SK-N-SH treated with all-trans-retinoic acid at 6 μM for 48 hours (cell line): Measurements from ENCODE around the gene NBEA.

Experiments used
- ARNTL ChIP-seq: fragments of 450-650 bp; formaldehyde crosslinking; IDR thresholded peaks from 2 replicates; pipeline ENCODE4 v1.5.0; 2020; ENCODE audit warnings: low read depth, mild to moderate bottlenecking, moderate library complexity, borderline replicate concordance
- CSDC2 ChIP-seq: fragments of 250-450 bp; sonication (Bioruptor Pico); IDR thresholded peaks from 2 replicates; pipeline ENCODE4 v1.5.0; 2020; ENCODE audit warnings: mild to moderate bottlenecking, moderate library complexity
- GLIS3 ChIP-seq: fragments of 250-450 bp; sonication (Bioruptor Pico); IDR thresholded peaks from 2 replicates; pipeline ENCODE4 v1.5.0; 2020; ENCODE audit warnings: mild to moderate bottlenecking, moderate library complexity
- TCF4 ChIP-seq: fragments of 250-450 bp; sonication (Bioruptor Pico); IDR thresholded peaks from 2 replicates; pipeline ENCODE4 v1.8.0; 2021; ENCODE audit warnings: mild to moderate bottlenecking, moderate library complexity, borderline replicate concordance
- TOX ChIP-seq: fragments of 250-450 bp; sonication (Bioruptor Pico); IDR thresholded peaks from 2 replicates; pipeline ENCODE4 v1.8.0; 2021; ENCODE audit warnings: mild to moderate bottlenecking, moderate library complexity, borderline replicate concordance
- ZC3H10 ChIP-seq: fragments of 250-450 bp; sonication (Bioruptor Pico); IDR thresholded peaks from 2 replicates; pipeline ENCODE4 v1.5.1; 2021; ENCODE audit warnings: mild to moderate bottlenecking, moderate library complexity
- ZFP3 ChIP-seq: fragments of 250-450 bp; sonication (Bioruptor Pico); IDR thresholded peaks from 2 replicates; pipeline ENCODE4 v1.5.0; 2020; ENCODE audit warnings: mild to moderate bottlenecking, moderate library complexity
- ZNF565 ChIP-seq: fragments of 450-650 bp; formaldehyde crosslinking; conservative IDR thresholded peaks from 2 replicates; pipeline ENCODE4 v1.5.0; 2020; ENCODE audit warnings: low read depth, mild to moderate bottlenecking, moderate library complexity
- TF ChIP-seq, protein P1 (sequence below): fragments of 250-450 bp; sonication (Bioruptor Pico); IDR thresholded peaks from 2 replicates; pipeline ENCODE4 v1.5.1; 2020; ENCODE audit warnings: low read depth, mild to moderate bottlenecking, moderate library complexity
- TF ChIP-seq, protein P2 (sequence below): fragments of 250-450 bp; sonication (Bioruptor Pico); IDR thresholded peaks from 2 replicates; pipeline ENCODE4 v1.5.0; 2020; ENCODE audit warnings: mild to moderate bottlenecking, moderate library complexity
- TF ChIP-seq, protein P3 (sequence below): fragments of 250-450 bp; sonication (Bioruptor Pico); IDR thresholded peaks from 2 replicates; pipeline ENCODE4 v1.8.0; 2020; ENCODE audit warnings: mild to moderate bottlenecking, moderate library complexity, borderline replicate concordance

DNA sequence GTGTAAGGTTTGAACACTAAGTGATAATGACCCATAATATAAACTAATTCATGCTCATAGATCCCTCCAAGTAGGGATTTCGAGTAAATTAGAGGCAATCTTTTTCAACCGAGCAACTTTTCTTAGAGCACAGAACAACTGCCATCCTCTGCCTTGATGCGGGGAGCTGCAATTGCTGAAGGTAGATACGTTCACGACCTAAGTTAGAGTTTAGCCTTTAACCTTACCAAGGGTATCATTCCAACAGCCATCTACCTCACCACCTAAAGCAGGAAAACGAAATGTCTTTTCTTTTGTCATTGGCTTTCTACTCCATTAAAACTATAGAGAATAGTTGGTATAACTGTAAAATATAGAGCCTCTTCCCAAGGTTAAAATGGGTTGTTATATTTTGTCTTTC is 42.2 kb upstream of the NBEA start:
- TF ChIP-seq, protein P1, sequence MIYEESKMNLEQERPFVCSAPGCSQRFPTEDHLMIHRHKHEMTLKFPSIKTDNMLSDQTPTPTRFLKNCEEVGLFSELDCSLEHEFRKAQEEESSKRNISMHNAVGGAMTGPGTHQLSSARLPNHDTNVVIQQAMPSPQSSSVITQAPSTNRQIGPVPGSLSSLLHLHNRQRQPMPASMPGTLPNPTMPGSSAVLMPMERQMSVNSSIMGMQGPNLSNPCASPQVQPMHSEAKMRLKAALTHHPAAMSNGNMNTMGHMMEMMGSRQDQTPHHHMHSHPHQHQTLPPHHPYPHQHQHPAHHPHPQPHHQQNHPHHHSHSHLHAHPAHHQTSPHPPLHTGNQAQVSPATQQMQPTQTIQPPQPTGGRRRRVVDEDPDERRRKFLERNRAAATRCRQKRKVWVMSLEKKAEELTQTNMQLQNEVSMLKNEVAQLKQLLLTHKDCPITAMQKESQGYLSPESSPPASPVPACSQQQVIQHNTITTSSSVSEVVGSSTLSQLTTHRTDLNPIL (CRISPR knock-in tag) = no peak
- TF ChIP-seq, protein P2, sequence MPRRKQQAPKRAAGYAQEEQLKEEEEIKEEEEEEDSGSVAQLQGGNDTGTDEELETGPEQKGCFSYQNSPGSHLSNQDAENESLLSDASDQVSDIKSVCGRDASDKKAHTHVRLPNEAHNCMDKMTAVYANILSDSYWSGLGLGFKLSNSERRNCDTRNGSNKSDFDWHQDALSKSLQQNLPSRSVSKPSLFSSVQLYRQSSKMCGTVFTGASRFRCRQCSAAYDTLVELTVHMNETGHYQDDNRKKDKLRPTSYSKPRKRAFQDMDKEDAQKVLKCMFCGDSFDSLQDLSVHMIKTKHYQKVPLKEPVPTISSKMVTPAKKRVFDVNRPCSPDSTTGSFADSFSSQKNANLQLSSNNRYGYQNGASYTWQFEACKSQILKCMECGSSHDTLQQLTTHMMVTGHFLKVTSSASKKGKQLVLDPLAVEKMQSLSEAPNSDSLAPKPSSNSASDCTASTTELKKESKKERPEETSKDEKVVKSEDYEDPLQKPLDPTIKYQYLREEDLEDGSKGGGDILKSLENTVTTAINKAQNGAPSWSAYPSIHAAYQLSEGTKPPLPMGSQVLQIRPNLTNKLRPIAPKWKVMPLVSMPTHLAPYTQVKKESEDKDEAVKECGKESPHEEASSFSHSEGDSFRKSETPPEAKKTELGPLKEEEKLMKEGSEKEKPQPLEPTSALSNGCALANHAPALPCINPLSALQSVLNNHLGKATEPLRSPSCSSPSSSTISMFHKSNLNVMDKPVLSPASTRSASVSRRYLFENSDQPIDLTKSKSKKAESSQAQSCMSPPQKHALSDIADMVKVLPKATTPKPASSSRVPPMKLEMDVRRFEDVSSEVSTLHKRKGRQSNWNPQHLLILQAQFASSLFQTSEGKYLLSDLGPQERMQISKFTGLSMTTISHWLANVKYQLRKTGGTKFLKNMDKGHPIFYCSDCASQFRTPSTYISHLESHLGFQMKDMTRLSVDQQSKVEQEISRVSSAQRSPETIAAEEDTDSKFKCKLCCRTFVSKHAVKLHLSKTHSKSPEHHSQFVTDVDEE (CRISPR knock-in tag) = no peak
- TF ChIP-seq ZFP3 (CRISPR knock-in tag) (no peak), ZNF565 (no peak), ARNTL (CRISPR knock-in tag) (no peak), CSDC2 (no peak), TOX (CRISPR knock-in tag) (no peak), GLIS3 (CRISPR knock-in tag) (no peak), ZC3H10 (CRISPR knock-in tag) (no peak), TCF4 (CRISPR knock-in tag) (no peak)
- TF ChIP-seq, protein P3, sequence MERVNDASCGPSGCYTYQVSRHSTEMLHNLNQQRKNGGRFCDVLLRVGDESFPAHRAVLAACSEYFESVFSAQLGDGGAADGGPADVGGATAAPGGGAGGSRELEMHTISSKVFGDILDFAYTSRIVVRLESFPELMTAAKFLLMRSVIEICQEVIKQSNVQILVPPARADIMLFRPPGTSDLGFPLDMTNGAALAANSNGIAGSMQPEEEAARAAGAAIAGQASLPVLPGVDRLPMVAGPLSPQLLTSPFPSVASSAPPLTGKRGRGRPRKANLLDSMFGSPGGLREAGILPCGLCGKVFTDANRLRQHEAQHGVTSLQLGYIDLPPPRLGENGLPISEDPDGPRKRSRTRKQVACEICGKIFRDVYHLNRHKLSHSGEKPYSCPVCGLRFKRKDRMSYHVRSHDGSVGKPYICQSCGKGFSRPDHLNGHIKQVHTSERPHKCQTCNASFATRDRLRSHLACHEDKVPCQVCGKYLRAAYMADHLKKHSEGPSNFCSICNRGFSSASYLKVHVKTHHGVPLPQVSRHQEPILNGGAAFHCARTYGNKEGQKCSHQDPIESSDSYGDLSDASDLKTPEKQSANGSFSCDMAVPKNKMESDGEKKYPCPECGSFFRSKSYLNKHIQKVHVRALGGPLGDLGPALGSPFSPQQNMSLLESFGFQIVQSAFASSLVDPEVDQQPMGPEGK = no peak
